Measurements from ENCODE around the gene SLIT3. TPM values are rescaled to one million over a fixed set of nuclear protein-coding genes. Genes with fewer than 3 reads are reported as not detected.

The SLIT3 gene
- total and polyA plus RNA-seq, 2 experiments from 2014 or later: 0.59 to 0.71 TPM

DNA sequence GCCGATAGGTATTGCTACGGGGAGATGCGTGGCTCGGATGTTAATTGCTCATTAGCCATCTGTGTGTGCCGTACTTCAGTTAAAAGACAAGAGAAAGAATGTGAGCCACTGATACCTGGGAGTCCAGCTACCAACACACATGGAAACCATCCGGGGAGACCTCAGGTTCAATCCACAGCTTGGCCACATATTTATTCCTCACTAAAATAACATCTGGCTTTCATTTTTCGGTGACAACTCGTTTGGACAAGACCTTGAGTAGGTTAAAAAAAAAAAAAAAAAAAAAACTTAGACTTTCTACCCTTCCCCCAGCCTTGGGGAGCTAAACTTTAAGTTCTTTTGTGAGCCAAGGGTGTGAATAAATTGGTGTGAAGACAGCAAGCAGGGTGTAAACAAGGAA lies 84.1 kb downstream of the SLIT3 start:
- peaks cover 2% of the 10 kb centered on the region; the same call in 1 of the 3 replicates for H3K4me1 Mint-ChIP-seq
- H3K36me3 ChIP-seq (ENCODE audit: insufficient read depth): no peaks in the 10 kb centered on the region

More for the DNA sequence above, 84.1 kb downstream of the SLIT3 start:
- Histone ChIP-seq H3K4me3 (no peak overlapping the region), H3K4me1 (ENCODE audit: insufficient read depth) (no peaks in the 10 kb centered on the region), H3F3A (replicated peaks; ENCODE audit: low read depth) (no peaks in the 10 kb centered on the region), H3K4me2 (no peak overlapping the region), H4K20me1 (replicated peaks; ENCODE audit: insufficient read depth) (no peaks in the 10 kb centered on the region), H3K79me2 (replicated peaks; ENCODE audit: insufficient read depth) (no peaks in the 10 kb centered on the region), H3K27me3 (ENCODE audit: insufficient read depth) (peaks cover 20% of the 10 kb centered on the region), H2AFZ (no peak overlapping the region), H3K27ac (ENCODE audit: low read depth) (no peak overlapping the region), H3K9me2 (ENCODE audit: insufficient read depth) (no peaks in the 10 kb centered on the region)
- H3K27ac Mint-ChIP-seq: no peak overlapping the region
- H3K9me3 Mint-ChIP-seq: no peaks in the 10 kb centered on the region
- H3K36me3 Mint-ChIP-seq (ENCODE audit: low read depth): no peaks in the 10 kb centered on the region
- ATAC-seq: no peak
- no peak for TF ChIP-seq POLR2AphosphoS5 (IDR thresholded peaks at IDR 0.05; ENCODE audit: low read depth)
- no peak for TF ChIP-seq ZNF462 (CRISPR knock-in tag; IDR thresholded peaks at IDR 0.05)
- TF ChIP-seq, protein P1, sequence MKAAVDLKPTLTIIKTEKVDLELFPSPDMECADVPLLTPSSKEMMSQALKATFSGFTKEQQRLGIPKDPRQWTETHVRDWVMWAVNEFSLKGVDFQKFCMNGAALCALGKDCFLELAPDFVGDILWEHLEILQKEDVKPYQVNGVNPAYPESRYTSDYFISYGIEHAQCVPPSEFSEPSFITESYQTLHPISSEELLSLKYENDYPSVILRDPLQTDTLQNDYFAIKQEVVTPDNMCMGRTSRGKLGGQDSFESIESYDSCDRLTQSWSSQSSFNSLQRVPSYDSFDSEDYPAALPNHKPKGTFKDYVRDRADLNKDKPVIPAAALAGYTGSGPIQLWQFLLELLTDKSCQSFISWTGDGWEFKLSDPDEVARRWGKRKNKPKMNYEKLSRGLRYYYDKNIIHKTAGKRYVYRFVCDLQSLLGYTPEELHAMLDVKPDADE (IDR thresholded peaks at IDR 0.05): no peak
- TF ChIP-seq, protein P2, sequence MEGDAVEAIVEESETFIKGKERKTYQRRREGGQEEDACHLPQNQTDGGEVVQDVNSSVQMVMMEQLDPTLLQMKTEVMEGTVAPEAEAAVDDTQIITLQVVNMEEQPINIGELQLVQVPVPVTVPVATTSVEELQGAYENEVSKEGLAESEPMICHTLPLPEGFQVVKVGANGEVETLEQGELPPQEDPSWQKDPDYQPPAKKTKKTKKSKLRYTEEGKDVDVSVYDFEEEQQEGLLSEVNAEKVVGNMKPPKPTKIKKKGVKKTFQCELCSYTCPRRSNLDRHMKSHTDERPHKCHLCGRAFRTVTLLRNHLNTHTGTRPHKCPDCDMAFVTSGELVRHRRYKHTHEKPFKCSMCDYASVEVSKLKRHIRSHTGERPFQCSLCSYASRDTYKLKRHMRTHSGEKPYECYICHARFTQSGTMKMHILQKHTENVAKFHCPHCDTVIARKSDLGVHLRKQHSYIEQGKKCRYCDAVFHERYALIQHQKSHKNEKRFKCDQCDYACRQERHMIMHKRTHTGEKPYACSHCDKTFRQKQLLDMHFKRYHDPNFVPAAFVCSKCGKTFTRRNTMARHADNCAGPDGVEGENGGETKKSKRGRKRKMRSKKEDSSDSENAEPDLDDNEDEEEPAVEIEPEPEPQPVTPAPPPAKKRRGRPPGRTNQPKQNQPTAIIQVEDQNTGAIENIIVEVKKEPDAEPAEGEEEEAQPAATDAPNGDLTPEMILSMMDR (conservative IDR thresholded peaks at IDR 0.05; ENCODE audit: low read depth in 2 of 2): no peak
- no peak for TF ChIP-seq ZNF331 (CRISPR knock-in tag; IDR thresholded peaks at IDR 0.05; ENCODE audit: low read depth)
- no peak for TF ChIP-seq STAT1 (IDR thresholded peaks at IDR 0.05; ENCODE audit: unreplicated experiment)
- TF ChIP-seq REST (IDR thresholded peaks at IDR 0.05; ENCODE audit: unreplicated experiment): no peak
- no peak overlapping the region for H3K4me3 Mint-ChIP-seq
- peaks cover 41% of the 10 kb centered on the region for H3K27me3 Mint-ChIP-seq (ENCODE audit: insufficient read depth, low read depth, poor library complexity)
- no peak for DNase-seq (ENCODE audit: low spot score)

All from GM23338 (cell line).